OCI-LY1 (cell line): ENCODE results near the gene ANAPC5.
"Not testable (repeated sequence)": the region's sequence is repeated elsewhere in the genome, so short reads cannot be mapped to it uniquely, and the experiment has no call there.

ENCODE experiments used
- CTCF ChIP-seq: fragments of 200-600 bp; sonication (generic), shearing (Covaris generic); IDR thresholded peaks from 2 replicates; pipeline ENCODE4 v1.5.1; 2017; ENCODE audit warnings: mild to moderate bottlenecking, antibody characterized with exemption, low read length, moderate library complexity, mixed read lengths
- EZH2 ChIP-seq: fragments of 200-600 bp; sonication (generic), shearing (Covaris generic); IDR thresholded peaks from 2 replicates; pipeline ENCODE4 v1.8.0; 2017; ENCODE audit warnings: borderline replicate concordance, mixed run types, mild to moderate bottlenecking, antibody characterized with exemption, low read length, moderate library complexity, mixed read lengths

GRCh38 chr12:121384891-121385290 lies 32.7 kb upstream of the ANAPC5 start:
- TF ChIP-seq CTCF, EZH2: not testable (repeated sequence)
